ENCODE results near the gene ZNF385D. TPM values are rescaled to one million over a fixed set of nuclear protein-coding genes. Genes with fewer than 3 reads are reported as not detected.

ZNF385D gene
- total RNA-seq, 2 experiments from 2014 or later: not detected

GRCh38 chr3:21703291-21703690 lies 47.7 kb downstream of the ZNF385D start:
- CTCF ChIA-PET: no interaction called here
- H3K4me1 Mint-ChIP-seq (ENCODE audit: low read depth): no peaks in the 10 kb centered on the region
- peaks cover 4% of the 10 kb centered on the region for H3K9me3 Mint-ChIP-seq
- no peaks in the 10 kb centered on the region for H3K27me3 Mint-ChIP-seq (ENCODE audit: low read depth)
- H3K27ac Mint-ChIP-seq: no peak overlapping the region
- no peak for DNase-seq
- H3K36me3 Mint-ChIP-seq (ENCODE audit: low read depth): no peaks in the 10 kb centered on the region
- intact Hi-C loops (cut with micrococcal nuclease): no loop called here
- no peak overlapping the region for H3K4me3 Mint-ChIP-seq

- H3K9me3 Mint-ChIP-seq: peaks cover 9% of the 10 kb centered on the region
- no peaks in the 10 kb centered on the region for H3K4me1 Mint-ChIP-seq (ENCODE audit: low read depth)
- no peaks in the 10 kb centered on the region for H3K27me3 Mint-ChIP-seq (ENCODE audit: low read depth)
- H3K36me3 Mint-ChIP-seq (ENCODE audit: low read depth): no peaks in the 10 kb centered on the region
- intact Hi-C loops (cut with micrococcal nuclease): no loop called here
- no peak for DNase-seq
- CTCF ChIA-PET: no interaction called here
- no peak overlapping the region for H3K4me3 Mint-ChIP-seq
- no peak overlapping the region for H3K27ac Mint-ChIP-seq
Measured at GRCh38 chr3:21697707-21698106, 53.3 kb downstream of the ZNF385D start.

DNA sequence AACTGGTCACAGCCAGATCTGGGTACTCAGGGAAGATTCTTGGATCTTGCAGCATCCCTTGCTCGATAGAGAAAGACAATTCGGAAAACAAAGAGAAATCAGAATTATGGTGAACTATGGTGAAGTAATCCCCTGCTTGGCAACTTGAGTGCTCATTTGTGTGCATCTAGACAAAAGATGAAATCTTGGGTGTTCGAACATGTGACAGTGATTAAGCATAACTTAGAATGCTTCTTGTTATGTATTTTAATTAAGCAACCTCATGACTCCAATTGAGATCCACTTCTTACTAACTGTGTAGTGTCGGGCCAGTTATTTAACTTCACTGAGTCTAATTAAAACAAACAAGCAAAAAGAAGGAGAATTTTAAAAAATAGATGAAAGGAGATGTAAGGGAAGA lies 56.5 kb downstream of the ZNF385D start:
- Mint-ChIP-seq H3K9me3 (peaks cover 12% of the 10 kb centered on the region), H3K36me3 (ENCODE audit: low read depth) (no peaks in the 10 kb centered on the region), H3K27me3 (ENCODE audit: low read depth) (no peaks in the 10 kb centered on the region), H3K27ac (no peak overlapping the region), H3K4me3 (no peak overlapping the region), H3K4me1 (ENCODE audit: low read depth) (no peaks in the 10 kb centered on the region)
- intact Hi-C loops (cut with micrococcal nuclease): no loop called here
- CTCF ChIA-PET: no interaction called here
- no peak for DNase-seq

DNA sequence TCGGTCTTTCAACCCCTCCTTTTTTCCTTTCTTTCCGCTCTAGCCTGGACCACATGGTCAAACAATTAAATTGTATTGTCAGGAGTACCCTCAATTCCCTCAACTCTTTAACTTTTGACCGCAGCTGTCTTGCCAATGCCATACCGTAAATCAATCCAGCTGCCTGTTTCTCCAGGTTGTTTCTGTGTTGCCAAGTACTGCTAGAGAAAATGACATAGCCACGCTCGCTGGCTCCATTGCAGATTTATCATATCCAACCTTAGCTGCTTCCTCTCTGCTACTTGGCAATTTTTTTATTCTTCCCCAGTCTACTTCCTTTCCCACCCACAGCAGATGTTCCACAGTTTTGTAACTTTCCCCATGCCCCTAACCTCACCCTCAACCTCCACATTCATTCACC lies 60.0 kb downstream of the ZNF385D start:
- CTCF ChIA-PET: no interaction called here
- Mint-ChIP-seq H3K36me3 (ENCODE audit: low read depth) (no peaks in the 10 kb centered on the region), H3K27ac (no peak overlapping the region)

GRCh38 chr3:21682206-21682605 lies 68.8 kb downstream of the ZNF385D start:
- no peak overlapping the region for H3K4me3 Mint-ChIP-seq
- no peak overlapping the region for H3K27ac Mint-ChIP-seq
- H3K36me3 Mint-ChIP-seq (ENCODE audit: low read depth): no peaks in the 10 kb centered on the region
- no peaks in the 10 kb centered on the region for H3K27me3 Mint-ChIP-seq (ENCODE audit: low read depth)
- peaks cover 2% of the 10 kb centered on the region for H3K9me3 Mint-ChIP-seq
- DNase-seq: no peak
- intact Hi-C loops (cut with micrococcal nuclease): no loop called here
- H3K4me1 Mint-ChIP-seq (ENCODE audit: low read depth): no peaks in the 10 kb centered on the region
- CTCF ChIA-PET: no interaction called here

More for the DNA sequence above, 60.0 kb downstream of the ZNF385D start:
- Mint-ChIP-seq H3K4me1 (ENCODE audit: low read depth) (no peaks in the 10 kb centered on the region), H3K27me3 (ENCODE audit: low read depth) (no peaks in the 10 kb centered on the region), H3K9me3 (peaks cover 7% of the 10 kb centered on the region), H3K4me3 (no peak overlapping the region)
- intact Hi-C loops (cut with micrococcal nuclease): no loop called here
- DNase-seq: no peak

DNA sequence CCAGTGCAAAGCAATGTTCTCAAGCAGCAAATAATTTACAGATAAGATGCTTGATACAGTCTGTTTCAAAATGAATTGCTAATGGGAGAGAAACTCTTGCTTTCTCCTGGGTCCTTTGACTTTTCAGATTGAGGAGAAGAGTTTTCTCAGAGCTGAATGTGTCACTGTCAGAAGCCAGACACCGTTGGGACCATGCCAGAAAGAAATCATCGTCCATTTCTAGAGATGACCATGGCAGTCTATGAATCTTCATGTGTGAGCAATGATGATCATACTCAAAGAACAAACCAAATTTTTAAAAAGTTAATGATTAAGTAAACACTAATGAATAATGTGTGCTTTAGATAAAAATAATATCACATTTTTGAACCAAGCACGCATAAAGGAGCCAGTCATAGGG lies 77.6 kb downstream of the ZNF385D start:
- Mint-ChIP-seq H3K27me3 (ENCODE audit: low read depth) (no peaks in the 10 kb centered on the region), H3K9me3 (no peaks in the 10 kb centered on the region), H3K36me3 (ENCODE audit: low read depth) (no peaks in the 10 kb centered on the region), H3K27ac (no peak overlapping the region), H3K4me3 (no peak overlapping the region), H3K4me1 (ENCODE audit: low read depth) (no peaks in the 10 kb centered on the region)
- CTCF ChIA-PET: no interaction called here
- intact Hi-C loops (cut with micrococcal nuclease): no loop called here
- DNase-seq: no peak

GRCh38 chr3:21672303-21672702 lies 78.7 kb downstream of the ZNF385D start:
- CTCF ChIA-PET: no interaction called here
- H3K27me3 Mint-ChIP-seq (ENCODE audit: low read depth): no peaks in the 10 kb centered on the region
- no peaks in the 10 kb centered on the region for H3K36me3 Mint-ChIP-seq (ENCODE audit: low read depth)

GRCh38 chr3:21670386-21670785 lies 80.6 kb downstream of the ZNF385D start:
- no peak overlapping the region for H3K27ac Mint-ChIP-seq
- no peaks in the 10 kb centered on the region for H3K4me1 Mint-ChIP-seq (ENCODE audit: low read depth)
- no peaks in the 10 kb centered on the region for H3K27me3 Mint-ChIP-seq (ENCODE audit: low read depth)
- intact Hi-C loops (cut with micrococcal nuclease): no loop called here
- no peaks in the 10 kb centered on the region for H3K9me3 Mint-ChIP-seq
- CTCF ChIA-PET: no interaction called here
- H3K4me3 Mint-ChIP-seq: no peak overlapping the region
- no peaks in the 10 kb centered on the region for H3K36me3 Mint-ChIP-seq (ENCODE audit: low read depth)
- no peak for DNase-seq

More at GRCh38 chr3:21672303-21672702, 78.7 kb downstream of the ZNF385D start:
- H3K9me3 Mint-ChIP-seq: no peaks in the 10 kb centered on the region
- DNase-seq: no peak
- no peaks in the 10 kb centered on the region for H3K4me1 Mint-ChIP-seq (ENCODE audit: low read depth)
- H3K27ac Mint-ChIP-seq: no peak overlapping the region
- intact Hi-C loops (cut with micrococcal nuclease): no loop called here
- no peak overlapping the region for H3K4me3 Mint-ChIP-seq

DNA sequence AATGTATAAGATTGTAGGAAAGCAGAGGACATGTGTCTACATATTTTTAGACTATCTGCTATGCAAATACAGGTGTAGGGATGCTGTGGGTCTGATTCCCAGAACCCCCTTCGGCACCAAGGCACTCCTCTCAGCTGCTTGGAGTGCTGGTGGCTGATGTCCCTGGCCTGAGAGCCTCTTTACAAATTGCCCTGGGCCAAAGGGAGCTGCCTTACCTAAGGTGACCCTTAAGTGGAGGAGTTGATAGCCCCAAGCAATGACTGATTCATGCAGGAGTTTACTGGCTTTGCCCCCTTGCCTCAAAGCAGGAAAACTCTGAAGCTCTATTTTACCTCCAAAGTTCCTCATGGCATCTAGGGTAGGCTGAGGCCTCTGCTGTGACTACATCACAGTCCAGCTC lies 83.0 kb downstream of the ZNF385D start:
- Mint-ChIP-seq H3K4me1 (ENCODE audit: low read depth) (no peaks in the 10 kb centered on the region), H3K36me3 (ENCODE audit: low read depth) (no peaks in the 10 kb centered on the region), H3K9me3 (peaks cover 4% of the 10 kb centered on the region), H3K27ac (no peak overlapping the region), H3K27me3 (ENCODE audit: low read depth) (no peaks in the 10 kb centered on the region), H3K4me3 (no peak overlapping the region)
- DNase-seq: no peak
- intact Hi-C loops (cut with micrococcal nuclease): no loop called here
- CTCF ChIA-PET: no interaction called here

- Mint-ChIP-seq H3K27me3 (ENCODE audit: low read depth) (no peaks in the 10 kb centered on the region), H3K4me3 (no peak overlapping the region), H3K9me3 (peaks cover 9% of the 10 kb centered on the region), H3K27ac (no peak overlapping the region), H3K36me3 (ENCODE audit: low read depth) (no peaks in the 10 kb centered on the region), H3K4me1 (ENCODE audit: low read depth) (no peaks in the 10 kb centered on the region)
- CTCF ChIA-PET: no interaction called here
- no peak for DNase-seq
- intact Hi-C loops (cut with micrococcal nuclease): no loop called here
Measured at GRCh38 chr3:21665444-21666100, 85.4 kb downstream of the ZNF385D start.

DNA sequence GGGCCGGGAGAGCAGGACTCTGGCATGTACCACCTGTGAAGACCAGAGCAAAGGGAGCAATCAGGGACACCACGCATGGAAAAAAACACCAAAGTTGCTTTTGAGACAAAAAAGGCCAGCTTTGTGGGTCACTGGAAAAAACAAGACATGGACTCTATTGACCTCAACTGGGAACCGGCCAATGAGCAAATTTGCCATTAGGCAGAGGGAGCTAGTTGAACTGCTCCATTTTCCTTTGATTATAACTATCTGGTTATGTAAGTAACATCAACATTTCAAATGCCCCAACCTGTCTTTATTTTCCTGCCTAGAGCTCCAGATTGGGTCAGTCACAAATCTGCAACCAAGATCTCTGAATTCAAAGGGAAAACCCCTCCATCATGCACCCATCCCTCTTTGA lies 86.0 kb downstream of the ZNF385D start:
- Mint-ChIP-seq H3K27ac (no peak overlapping the region), H3K36me3 (ENCODE audit: low read depth) (no peaks in the 10 kb centered on the region), H3K4me1 (ENCODE audit: low read depth) (no peaks in the 10 kb centered on the region), H3K4me3 (no peak overlapping the region), H3K9me3 (peaks cover 9% of the 10 kb centered on the region), H3K27me3 (ENCODE audit: low read depth) (no peaks in the 10 kb centered on the region)
- CTCF ChIA-PET: no interaction called here
- intact Hi-C loops (cut with micrococcal nuclease): no loop called here
- DNase-seq: no peak

DNA sequence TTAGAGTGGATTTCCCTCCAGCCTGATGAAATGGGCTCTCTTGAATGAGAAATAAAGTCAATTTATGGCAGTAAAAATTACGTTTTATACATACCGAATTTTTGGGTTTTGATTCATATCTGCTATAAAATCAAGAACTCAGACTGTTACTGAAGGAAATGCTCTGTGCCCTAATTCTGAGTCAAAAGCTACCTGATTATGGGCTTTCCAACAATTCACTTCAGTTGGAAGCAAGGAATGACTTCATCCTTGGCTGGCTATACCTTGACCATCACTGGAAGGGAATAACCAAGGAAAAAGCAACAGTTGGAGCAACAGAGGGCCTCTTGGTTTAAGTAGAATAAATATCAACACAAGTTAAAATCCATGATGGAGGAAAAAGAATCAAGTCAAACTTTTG lies 88.6 kb downstream of the ZNF385D start:
- H3K36me3 Mint-ChIP-seq (ENCODE audit: low read depth): no peaks in the 10 kb centered on the region
- CTCF ChIA-PET: no interaction called here
- intact Hi-C loops (cut with micrococcal nuclease): no loop called here
- H3K4me1 Mint-ChIP-seq (ENCODE audit: low read depth): no peaks in the 10 kb centered on the region
- H3K9me3 Mint-ChIP-seq: peaks cover 10% of the 10 kb centered on the region
- no peaks in the 10 kb centered on the region for H3K27me3 Mint-ChIP-seq (ENCODE audit: low read depth)
- H3K4me3 Mint-ChIP-seq: no peak overlapping the region
- DNase-seq: no peak
- H3K27ac Mint-ChIP-seq: no peak overlapping the region

DNA sequence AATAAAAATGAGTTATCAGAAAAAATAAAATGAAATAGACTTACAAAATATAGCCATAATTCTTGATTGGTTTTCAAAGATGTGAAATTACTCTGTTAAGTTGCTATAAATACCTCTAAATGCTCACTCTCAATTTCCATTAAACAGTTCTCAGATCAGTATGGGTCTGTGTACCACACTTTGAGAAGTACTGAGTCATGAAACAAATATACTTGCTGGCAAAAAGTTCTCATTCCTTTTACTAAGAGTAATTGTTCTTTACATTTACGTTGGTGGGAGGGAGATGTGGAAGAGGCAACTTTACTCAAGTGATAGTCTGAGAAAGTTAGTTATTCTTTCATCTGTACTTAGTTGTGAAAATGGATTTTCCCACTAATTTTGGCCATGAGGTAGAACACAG lies 96.3 kb downstream of the ZNF385D start:
- peaks cover 2% of the 10 kb centered on the region for H3K9me3 Mint-ChIP-seq
- H3K4me3 Mint-ChIP-seq: no peak overlapping the region
- DNase-seq: no peak
- H3K36me3 Mint-ChIP-seq (ENCODE audit: low read depth): no peaks in the 10 kb centered on the region
- CTCF ChIA-PET: no interaction called here
- H3K27ac Mint-ChIP-seq: no peak overlapping the region
- H3K4me1 Mint-ChIP-seq (ENCODE audit: low read depth): no peaks in the 10 kb centered on the region
- intact Hi-C loops (cut with micrococcal nuclease): no loop called here
- no peaks in the 10 kb centered on the region for H3K27me3 Mint-ChIP-seq (ENCODE audit: low read depth)

- Mint-ChIP-seq H3K27me3 (ENCODE audit: low read depth) (no peaks in the 10 kb centered on the region), H3K36me3 (ENCODE audit: low read depth) (no peaks in the 10 kb centered on the region), H3K4me3 (no peak overlapping the region), H3K27ac (no peak overlapping the region), H3K4me1 (ENCODE audit: low read depth) (no peaks in the 10 kb centered on the region), H3K9me3 (peaks cover 2% of the 10 kb centered on the region)
- CTCF ChIA-PET: no interaction called here
- DNase-seq: no peak
- intact Hi-C loops (cut with micrococcal nuclease): no loop called here
Measured at GRCh38 chr3:21654241-21654640, 96.8 kb downstream of the ZNF385D start.
